Measurements from ENCODE around the gene ANKRD12.

ANKRD12 gene

DNA sequence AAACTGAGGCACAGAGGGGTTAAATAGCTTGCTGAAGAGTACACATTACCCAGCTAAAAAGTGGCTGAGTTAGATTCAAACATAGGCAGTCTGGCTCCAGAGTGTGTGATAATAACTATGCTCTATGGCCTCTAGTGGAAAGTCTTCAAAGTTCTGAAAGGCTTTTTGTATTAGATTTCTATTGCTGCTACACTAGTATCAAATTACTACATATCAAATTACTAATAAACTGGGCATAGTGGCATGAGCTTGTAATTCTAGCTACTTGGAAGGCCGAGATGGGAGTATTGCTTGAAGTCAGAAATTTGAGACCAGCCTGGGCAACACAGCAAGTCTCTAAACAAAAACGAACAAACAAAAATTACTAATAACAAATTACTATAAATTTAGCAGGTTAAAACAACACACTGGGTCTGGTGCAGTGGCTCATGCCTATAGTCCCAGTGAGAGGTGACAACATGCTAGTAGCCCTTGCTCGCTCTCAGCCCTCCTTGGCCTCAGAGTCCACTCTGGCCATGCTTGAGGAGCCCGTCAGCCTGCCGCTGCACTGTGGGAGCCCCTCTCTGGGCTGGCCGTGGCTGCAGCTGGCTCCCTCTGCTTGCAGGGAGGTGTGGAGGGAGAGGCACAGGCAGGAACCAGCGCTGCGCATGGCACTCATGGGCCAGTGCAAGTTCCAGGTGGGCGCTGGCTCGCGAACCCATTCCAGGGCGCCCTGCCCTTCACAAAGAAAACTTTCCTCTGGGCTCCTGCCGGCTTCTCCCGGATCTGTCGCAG is 159.8 kb downstream of the ANKRD12 start:
- no peak for DNase-seq

DNA sequence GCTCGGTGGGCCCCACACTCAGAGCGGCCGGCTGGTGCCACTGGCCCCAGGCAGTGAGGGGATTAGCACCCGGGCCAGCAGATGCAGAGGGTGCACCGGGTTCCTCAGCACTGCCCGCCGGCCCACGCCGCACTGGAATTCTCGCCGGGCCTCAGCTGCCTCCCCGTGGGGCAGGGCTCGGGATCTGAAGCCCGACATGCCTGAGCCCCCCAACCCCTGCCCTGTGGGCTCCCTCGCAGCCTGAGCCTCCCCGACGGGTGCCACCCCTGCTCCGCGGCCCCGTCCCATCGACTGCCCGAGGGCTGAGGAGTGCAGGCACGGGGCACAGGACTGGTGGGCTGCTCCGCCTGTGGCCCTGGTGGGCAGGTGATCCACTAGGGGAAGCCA is 160.4 kb downstream of the ANKRD12 start:
- DNase-seq = no peak

DNA sequence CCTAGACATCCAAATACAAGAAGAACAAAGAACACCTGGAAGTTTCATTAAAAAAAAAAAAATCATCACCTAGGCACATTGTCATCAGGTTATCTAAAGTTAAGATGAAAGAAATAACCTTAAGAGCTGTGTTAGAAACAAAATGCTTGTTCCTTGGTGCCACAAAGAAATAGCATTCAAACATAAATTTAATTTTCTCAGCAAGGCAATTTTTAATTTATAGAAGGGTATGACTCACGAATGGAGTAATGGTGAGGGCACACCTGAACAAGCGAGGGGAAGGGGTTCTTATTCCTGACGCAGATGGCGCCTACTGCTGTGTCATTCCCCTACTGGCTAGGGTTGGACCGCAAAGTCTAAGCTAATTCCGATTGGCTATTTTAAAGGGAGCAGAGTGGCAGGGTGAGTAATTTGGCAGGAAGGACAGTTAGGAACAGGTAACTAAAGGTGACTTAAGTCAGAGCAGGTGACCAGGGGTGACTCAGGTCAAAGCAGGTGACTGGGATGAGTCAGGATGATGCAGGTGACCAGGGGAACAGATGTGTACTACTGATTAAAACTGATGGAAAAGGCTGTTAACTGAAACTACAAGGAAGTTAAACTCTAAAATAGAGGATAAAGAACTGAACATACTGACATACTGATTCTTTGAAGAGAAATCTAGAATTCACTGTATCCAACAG is 167.9 kb downstream of the ANKRD12 start:
- DNase-seq = no peak

DNA sequence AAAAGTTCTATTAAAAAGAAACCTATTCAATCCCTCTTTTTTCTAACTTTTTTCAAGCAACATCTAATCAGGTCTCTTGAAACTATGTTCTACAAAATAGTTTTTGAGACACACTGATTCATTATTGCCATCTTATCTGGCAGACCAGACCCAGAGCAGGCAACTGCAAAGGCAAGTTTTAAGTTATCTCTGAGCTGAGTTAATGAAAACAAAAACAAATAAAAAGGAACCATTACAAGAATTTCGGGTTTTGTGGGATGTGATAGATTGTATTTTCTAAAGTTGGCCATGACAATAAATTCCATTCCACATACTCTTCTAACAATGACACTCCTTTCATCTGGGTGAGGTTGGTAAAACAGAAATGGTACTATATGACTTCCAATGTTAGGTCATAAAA is 182.8 kb downstream of the ANKRD12 start:
- no peak for DNase-seq

DNA sequence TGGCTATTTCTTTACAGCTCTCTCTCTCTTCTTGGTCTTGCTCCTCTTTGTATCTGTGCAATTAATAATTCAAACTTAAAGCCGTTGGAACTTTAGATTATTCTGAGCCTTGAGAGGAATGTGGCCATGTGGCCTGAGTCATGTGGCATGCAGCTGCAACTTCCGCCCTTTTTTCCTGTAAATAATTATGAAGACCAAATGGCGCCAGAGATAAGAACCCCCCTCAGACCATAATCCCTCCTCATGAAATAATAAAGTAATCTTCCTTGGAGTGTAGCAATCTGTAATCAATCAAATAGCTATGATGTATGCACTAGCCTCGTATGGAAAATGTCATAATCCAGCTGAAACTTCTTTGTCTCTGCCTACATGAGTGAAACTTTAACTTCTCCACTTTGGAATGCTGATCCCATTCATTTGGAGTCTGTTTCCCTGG is 184.5 kb downstream of the ANKRD12 start:
- DNase-seq = no peak

DNA sequence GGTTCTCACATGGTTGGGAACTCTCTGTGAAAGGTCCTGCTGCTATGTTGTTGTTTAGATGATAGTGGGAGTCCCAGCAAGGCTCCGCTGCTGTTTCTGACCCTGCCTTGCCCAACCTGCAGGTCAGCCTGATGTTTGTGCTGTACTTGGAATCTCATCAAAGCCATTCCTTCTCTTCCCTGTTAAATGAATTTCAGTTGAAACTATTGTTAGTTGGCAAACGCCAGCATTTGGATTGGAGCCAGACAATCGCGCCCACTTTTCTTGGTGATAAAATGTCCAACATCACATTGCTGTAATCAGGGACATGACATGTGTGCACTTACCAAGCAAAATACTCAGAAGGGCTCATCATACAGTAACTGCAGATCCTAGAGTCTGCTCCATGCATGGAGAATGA is 185.2 kb downstream of the ANKRD12 start:
- no peak for DNase-seq

DNA sequence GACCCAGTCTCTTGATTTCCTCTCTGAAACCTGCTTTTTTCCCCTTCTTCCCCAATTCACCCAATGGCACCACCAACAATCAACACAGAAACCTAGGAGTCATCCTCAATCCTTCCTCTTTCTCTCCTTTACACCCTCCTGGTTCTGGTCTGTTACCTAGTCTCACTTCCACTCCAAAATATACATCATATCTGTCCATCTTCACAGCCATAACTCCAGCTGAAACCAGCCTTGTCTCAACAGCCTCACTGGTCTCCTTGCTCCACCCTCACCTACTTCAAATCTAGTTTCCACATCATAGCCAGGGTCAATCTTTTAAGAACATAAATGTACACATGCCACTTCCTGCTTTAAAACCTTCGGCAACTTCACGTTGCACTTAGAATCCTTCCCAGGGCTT is 186.2 kb downstream of the ANKRD12 start:
- no peak for DNase-seq

DNA sequence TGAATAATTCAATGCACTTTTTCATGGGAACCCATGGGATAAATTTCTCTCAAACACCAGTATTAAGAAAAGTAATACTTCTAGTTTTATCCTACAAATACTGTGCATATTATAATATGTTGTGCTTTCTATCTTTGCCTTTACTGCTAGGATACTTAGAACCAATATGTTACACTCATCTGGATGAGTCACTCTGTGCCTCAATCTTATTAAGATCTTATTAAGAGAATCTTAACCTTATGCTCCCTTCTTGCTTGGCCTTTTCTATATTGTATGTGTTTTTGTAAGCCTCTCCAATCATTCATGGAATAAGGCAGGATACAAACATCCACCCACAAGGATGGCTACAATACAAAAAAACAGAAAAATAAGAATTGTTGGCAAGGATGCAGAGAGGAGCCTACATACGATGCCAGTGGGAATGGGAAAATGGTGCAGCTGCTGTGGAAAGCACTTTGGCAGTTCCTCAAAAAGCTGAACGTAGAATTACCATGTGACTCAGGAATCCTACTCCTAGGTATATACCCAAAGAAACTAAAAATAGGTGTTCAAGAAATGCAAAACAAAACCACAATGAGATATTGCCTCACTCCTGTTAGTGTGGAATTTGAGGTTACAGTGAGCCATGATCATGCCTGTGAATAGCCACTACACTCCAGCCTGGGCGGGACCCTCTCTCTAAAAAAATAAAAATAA is 187.3 kb downstream of the ANKRD12 start:
- no peak for DNase-seq

DNA sequence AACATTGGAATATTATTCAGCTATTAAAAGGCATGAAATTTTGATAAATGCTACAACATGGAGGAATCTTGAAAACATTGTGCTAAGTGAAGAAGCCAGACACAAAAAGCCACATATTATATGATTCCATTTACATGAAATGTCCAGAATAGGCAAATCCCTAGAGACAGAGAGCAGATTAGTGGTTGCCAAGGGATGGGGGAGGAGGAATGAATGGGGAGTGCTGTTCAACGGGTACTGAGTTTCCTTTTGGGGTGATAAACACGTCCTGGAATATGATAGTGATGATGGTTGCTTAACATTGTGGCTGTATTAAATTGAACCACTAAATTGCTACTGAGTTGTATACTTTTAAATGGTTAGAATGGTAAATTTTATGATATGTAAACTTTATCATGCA is 189.1 kb downstream of the ANKRD12 start:
- DNase-seq = no peak

DNA sequence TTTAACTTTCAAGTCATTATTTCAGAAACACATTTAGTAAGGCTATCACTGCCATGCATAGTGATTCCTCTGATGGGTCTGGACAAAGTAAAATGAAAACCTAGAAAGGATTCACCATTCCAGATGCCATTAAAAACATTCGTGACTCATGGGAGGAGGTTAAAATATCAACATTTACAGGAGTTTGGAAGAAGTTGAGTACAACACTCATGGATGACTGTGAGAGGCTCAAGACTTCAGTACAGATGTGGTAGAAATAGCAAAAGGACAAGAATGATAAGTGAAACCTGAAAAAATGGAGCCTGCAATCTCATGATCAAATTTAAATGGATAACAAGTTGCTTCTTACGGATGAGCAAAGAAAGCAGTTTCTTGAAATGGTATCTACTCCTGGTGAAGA is 192.2 kb downstream of the ANKRD12 start:
- DNase-seq = no peak

DNA sequence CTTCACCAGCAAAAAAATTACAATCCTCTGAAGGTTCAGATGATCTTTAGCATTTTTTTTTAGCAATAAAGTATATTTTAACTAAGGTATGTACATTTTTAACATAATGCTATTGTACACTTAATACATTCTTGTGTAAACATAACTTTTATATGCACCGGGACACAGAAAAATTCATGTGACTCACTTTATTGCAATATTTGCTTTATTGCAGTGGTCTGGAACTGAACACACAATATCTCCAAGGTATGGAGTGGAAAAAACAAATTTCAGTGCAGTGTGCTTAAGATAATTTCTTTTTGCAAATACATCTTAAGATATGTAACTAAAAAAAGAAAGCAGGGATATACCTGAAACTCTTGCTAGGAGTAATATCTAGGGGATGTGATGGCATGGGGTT is 192.9 kb downstream of the ANKRD12 start:
- DNase-seq = no peak

DNA sequence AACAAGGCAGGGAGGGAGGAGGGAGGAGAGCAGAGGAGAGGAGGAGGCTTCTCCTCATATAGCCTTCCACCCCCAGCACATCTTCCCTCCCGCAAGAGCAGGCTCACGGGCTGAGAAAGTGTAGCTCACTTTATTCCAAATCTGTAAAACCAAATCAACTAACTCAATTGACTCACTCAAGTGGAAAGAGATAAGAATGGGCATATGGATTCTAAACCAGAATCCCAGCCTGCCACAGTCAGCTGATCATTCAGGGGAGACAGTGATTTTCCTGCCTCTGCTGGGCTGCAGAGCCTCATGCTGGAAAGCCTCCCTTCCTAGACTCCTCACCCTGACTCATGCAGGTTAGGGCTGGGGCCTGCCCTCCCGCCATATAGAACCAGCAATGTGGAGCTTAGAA is 193.8 kb downstream of the ANKRD12 start:
- DNase-seq = no peak

DNA sequence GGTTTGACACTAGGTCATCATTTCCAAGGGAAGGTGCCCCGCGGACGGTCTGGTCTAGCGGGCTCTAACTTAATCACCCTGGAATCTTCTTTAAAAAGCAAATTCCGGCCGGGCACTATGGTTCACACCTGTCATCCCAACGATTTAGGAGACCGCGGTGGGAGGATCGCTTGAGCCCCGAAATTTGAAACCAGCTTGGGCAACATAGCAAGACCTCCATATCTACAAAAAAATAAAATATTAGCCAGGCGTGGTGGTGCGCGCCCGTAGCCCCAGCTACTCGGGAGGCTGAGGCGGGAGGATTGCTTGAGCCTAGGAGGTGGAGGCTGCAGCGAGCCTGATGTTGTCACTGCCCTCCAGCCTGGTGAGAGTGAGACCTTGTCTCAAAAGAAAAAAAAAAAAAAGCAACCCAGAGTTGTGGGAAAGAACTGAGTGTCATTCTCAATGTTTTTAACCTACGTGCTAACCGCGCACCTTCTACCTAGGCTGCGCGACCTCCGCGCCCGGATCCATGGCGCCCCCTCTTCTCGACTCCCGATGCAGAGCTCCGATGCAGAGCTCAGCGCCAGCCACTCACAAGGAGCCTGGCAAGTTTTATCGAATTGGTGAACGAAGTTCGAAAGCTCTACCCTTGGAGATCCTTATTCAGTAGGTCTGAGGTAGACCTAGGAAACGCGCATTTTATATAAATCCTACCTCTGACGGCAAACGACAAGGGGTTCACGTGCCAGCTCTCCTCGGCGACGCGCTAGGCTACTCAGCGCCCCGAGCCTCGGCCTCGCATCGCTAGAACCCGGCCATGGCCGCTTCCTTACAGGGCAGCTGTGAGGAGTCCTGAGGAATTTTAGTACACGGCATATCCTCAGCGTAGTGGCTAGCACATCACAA is 197.1 kb downstream of the ANKRD12 start:
- DNase-seq = peak in 1 of 2 donors; percentile 14

DNA sequence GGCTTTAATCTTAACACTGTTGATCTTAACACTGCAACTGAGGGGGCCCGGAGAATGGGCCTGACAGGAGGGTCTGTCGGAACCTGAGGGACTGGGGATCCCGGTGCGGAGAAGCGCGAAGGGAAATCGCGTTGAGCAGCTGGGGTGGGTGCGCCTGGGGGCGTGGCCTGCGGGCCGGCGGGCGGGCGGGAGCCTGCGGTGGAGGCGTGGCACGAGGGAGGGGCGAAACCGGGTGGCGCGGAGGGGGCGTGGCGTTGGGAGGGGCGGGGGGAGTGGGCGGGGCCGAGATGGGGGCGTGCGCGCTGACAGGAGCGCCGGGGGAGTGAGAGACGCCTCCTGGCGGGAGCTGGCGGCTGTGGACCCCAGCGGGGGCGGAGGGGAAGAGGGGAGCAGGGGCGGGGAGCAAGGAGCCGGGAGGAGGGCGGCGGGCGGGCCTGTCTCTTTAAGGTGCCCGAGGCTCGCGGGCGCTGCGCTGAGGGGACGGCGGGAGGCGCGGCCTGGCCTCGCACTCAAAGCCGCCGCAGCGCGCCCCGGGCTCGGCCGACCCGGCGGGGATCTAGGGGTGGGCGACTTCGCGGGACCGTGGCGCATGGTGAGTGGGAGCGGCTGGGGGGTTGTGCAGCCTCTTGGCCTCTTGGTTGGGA is 197.9 kb downstream of the ANKRD12 start, which contains the start of gene TWSG1:
Gene TWSG1 (plus strand): TSS at position 445 of the 644 bp plus-strand sequence. CDS start 2,457 bp downstream, outside the sequence.
- DNase-seq = peak; percentile 93 to 94

DNA sequence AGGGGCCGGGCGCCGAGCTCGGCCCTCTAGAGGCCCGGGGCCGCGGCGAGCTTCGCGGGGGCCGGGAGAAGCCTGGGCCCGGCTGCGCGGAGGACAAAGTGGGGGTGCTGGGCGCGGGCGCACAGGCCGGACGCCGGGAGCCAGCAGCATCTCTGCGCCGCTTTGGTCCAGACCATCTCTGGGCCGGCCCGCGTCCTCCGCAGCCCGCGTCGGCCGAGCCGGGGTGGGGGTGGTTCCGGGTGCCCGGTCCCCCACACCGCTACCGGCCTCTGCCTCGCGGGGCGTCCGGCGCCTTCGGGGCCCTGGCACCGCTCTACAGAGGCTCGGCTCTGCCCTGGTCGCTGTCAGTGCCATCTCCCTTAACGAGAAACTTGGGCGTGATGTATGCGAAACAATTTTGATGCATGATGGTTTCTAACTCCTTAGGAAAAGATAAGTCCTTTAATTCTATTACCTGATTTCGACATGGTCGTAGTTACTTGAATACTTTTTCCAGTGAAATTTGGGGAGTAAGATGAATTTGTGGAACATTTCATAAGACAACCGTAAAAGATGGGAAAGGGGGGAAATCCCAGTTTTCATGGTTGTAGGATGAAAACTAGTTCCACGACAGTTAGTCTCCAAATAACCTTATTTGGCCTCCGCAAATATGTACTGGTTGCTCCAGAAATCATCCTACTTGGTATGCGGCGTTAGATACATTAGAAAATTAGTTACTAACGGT is 198.6 kb downstream of the ANKRD12 start:
- DNase-seq = peak; percentile 10 to 31
